NB4 (cell line): ENCODE results near the gene MSH3.

Experiments used
- DNase-seq: peaks from one replicate; pipeline ENCODE4 v3.0.0; 2010; ENCODE audit warnings: low read depth
- H3K4me3 ChIP-seq: one replicate; pipeline ENCODE4 v1.5.1; 2011; ENCODE audit warnings: mild to moderate bottlenecking, low read depth, low read length, moderate library complexity
- CTCF ChIP-seq: IDR thresholded peaks from one replicate; pipeline ENCODE4 v1.5.1; 2012; ENCODE audit warnings: low read depth, low read length
- MAX ChIP-seq: IDR thresholded peaks from 2 replicates; pipeline ENCODE4 v1.6.1; 2011; ENCODE audit warnings: low read depth, low read length
- MYC ChIP-seq: IDR thresholded peaks from 2 replicates; pipeline ENCODE4 v1.6.1; 2011; ENCODE audit warnings: low read depth, low read length
- POLR2A ChIP-seq: IDR thresholded peaks from 2 replicates; pipeline ENCODE4 v1.6.1; 2011; ENCODE audit warnings: mild to moderate bottlenecking; ENCODE audit not compliant: insufficient read length; ENCODE audit errors: extremely low read depth

The MSH3 gene

GRCh38 chr5:80761966-80762365, 107.5 kb downstream of the MSH3 start:
- H3K4me3 ChIP-seq: no peak overlapping the region
- no peak for DNase-seq
- TF ChIP-seq CTCF (no peak), POLR2A (no peak), MAX (no peak), MYC (no peak)

GRCh38 chr5:80762573-80762972, 108.1 kb downstream of the MSH3 start:
- H3K4me3 ChIP-seq: no peak overlapping the region
- TF ChIP-seq MAX (no peak), CTCF (no peak), MYC (no peak), POLR2A (no peak)
- no peak for DNase-seq

GRCh38 chr5:80763211-80763610, 108.8 kb downstream of the MSH3 start:
- no peak for DNase-seq
- no peak for TF ChIP-seq MAX
- TF ChIP-seq CTCF: no peak
- TF ChIP-seq POLR2A: no peak
- no peak for TF ChIP-seq MYC
- no peak overlapping the region for H3K4me3 ChIP-seq

GRCh38 chr5:80763873-80764647, 109.6 kb downstream of the MSH3 start:
- no peak overlapping the region for H3K4me3 ChIP-seq
- TF ChIP-seq POLR2A: no peak
- TF ChIP-seq CTCF: no peak
- no peak for TF ChIP-seq MYC
- TF ChIP-seq MAX: no peak

GRCh38 chr5:80764786-80765185, 110.3 kb downstream of the MSH3 start:
- no peak overlapping the region for H3K4me3 ChIP-seq
- DNase-seq: no peak
- TF ChIP-seq MAX (no peak), MYC (no peak), POLR2A (no peak), CTCF (no peak)

More at GRCh38 chr5:80763873-80764647, 109.6 kb downstream of the MSH3 start:
- no peak for DNase-seq
